ENCODE measurements around the gene ABCA4.

The ABCA4 gene

DNA sequence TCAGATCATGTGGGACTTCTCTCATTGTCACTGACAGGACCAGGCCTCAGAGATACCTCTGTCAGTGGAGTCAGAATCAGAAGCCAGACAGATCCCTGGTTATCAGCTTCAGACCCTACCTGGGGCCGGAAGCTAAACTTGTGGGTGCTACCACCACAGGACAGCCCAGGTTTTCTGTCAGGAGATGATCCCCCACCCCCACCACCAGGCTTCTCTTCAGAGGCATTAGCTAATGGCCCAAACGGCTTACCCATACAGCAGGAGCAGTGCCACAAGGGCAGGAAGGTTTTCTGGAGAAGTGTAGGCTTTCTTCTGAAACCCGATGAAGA lies 105.5 kb downstream of the ABCA4 start:
- TF ChIP-seq, protein P1, sequence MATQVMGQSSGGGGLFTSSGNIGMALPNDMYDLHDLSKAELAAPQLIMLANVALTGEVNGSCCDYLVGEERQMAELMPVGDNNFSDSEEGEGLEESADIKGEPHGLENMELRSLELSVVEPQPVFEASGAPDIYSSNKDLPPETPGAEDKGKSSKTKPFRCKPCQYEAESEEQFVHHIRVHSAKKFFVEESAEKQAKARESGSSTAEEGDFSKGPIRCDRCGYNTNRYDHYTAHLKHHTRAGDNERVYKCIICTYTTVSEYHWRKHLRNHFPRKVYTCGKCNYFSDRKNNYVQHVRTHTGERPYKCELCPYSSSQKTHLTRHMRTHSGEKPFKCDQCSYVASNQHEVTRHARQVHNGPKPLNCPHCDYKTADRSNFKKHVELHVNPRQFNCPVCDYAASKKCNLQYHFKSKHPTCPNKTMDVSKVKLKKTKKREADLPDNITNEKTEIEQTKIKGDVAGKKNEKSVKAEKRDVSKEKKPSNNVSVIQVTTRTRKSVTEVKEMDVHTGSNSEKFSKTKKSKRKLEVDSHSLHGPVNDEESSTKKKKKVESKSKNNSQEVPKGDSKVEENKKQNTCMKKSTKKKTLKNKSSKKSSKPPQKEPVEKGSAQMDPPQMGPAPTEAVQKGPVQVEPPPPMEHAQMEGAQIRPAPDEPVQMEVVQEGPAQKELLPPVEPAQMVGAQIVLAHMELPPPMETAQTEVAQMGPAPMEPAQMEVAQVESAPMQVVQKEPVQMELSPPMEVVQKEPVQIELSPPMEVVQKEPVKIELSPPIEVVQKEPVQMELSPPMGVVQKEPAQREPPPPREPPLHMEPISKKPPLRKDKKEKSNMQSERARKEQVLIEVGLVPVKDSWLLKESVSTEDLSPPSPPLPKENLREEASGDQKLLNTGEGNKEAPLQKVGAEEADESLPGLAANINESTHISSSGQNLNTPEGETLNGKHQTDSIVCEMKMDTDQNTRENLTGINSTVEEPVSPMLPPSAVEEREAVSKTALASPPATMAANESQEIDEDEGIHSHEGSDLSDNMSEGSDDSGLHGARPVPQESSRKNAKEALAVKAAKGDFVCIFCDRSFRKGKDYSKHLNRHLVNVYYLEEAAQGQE (IDR thresholded peaks at IDR 0.05; ENCODE audit: insufficient read depth in 1 of 2, low read depth in 2 of 2, low read length in 2 of 2), result no peak
- TF ChIP-seq TAF1 (IDR thresholded peaks at IDR 0.05; ENCODE audit: borderline replicate concordance, insufficient read depth, low read length) (no peak), POLR2AphosphoS5 (IDR thresholded peaks at IDR 0.05; ENCODE audit: low read depth, low read length) (no peak), FOXP2 (optimal IDR thresholded peaks at IDR 0.05; ENCODE audit: borderline replicate concordance, extremely low read depth, extremely low read length, insufficient read depth) (no peak), SIN3A (IDR thresholded peaks at IDR 0.05; ENCODE audit: borderline replicate concordance, insufficient read depth, low read length) (no peak)

DNA sequence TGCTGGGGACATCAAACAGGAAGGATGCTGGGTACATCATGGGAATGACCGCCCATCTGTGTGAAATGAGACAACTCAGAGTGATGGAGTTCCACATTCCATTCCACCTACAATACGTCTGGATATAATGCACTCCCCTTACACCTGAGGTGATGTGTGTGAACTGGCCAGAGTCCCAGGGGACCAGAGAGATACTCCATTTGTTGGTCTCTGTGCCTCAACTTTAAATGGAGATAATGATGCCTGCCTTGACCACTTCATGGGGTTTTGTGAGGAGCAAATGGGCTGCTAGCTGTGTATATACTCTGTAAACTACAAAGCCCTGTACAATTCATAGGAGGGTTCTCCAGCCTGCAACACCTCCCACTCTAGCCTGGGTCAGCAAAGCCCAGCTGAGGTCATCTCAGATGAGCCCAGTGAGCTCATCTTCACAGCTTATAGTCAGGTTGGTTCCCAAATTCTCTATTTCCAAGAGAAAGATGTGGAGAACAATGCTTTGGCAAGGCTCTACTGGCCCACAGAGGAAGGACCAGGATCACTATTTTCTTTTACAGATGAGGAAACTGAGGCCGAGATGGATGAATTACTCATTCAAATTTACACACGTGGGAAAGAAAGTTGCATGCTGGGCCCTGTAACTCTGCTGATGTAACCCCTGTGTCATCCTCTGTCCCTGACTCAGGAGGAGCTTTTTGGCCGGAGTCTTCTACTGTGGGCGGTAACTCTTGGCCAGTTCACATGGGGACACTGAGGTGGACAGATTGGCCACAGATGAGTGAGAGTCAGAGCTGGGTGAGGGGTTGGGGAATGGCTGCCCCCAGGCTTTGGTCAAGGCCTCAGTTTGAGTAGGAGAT lies 106.1 kb downstream of the ABCA4 start:
- no peak for TF ChIP-seq POLR2AphosphoS5 (IDR thresholded peaks at IDR 0.05; ENCODE audit: low read depth, low read length)
- no peak for TF ChIP-seq SIN3A (IDR thresholded peaks at IDR 0.05; ENCODE audit: borderline replicate concordance, insufficient read depth, low read length)
- no peak for TF ChIP-seq TAF1 (IDR thresholded peaks at IDR 0.05; ENCODE audit: borderline replicate concordance, insufficient read depth, low read length)
- TF ChIP-seq FOXP2 (optimal IDR thresholded peaks at IDR 0.05; ENCODE audit: borderline replicate concordance, extremely low read depth, extremely low read length, insufficient read depth), result no peak
- TF ChIP-seq, protein P1 (IDR thresholded peaks at IDR 0.05; ENCODE audit: insufficient read depth in 1 of 2, low read depth in 2 of 2, low read length in 2 of 2), result no peak

DNA sequence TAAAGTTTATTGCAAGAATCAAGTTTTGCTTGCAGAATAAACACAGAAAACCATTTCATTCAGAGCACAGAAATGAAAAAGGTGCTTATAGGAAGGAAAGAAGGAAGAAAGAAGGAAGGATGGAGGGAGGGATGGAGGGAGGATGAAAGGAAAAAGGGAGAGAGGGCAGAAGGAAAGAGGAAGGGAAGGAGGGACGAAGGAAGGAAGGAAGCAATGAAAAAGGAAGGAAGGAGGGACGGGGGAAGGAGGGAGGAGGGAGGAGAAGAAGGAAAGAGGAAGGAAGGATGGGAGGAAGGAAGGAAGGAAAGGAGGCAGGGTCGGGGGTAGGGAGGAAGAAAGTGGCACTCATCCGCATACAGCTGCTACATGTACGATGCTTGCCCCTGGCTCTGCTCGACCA lies 106.9 kb downstream of the ABCA4 start:
- TF ChIP-seq TAF1 (IDR thresholded peaks at IDR 0.05; ENCODE audit: borderline replicate concordance, insufficient read depth, low read length), result no peak
- TF ChIP-seq, protein P1 (IDR thresholded peaks at IDR 0.05; ENCODE audit: insufficient read depth in 1 of 2, low read depth in 2 of 2, low read length in 2 of 2), result 0 out of 4 replicates have a peak, but pooled peaks of 1 of the 2 experiments have one; percentile 13

DNA sequence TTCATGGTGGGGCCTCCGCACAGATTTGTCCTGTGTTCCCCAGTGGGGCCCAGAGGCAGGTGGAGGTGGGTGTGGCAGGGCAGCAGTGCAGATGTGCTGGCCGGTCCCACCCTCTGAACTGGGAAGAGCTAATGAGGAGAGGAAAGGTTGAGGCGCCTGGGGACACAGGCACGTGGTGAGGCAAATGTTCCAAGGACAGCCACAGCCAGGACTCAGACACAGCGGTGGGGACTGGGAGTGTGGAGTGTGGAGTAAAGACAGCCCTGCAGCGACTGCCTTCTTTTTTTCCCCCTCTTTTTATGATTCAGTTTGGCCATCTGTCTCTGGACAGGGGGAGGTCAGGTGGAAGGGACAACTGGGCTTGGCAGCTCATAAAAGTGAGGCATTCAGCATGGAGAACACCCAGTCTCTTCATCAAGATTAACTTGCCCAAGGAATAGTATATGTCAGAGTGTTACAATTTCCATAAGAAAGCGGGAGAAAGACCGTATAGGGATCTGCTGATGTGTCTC lies 107.5 kb downstream of the ABCA4 start:
- TF ChIP-seq SIN3A (IDR thresholded peaks at IDR 0.05; ENCODE audit: borderline replicate concordance, insufficient read depth, low read length) (no peak), POLR2AphosphoS5 (IDR thresholded peaks at IDR 0.05; ENCODE audit: low read depth, low read length) (no peak), FOXP2 (optimal IDR thresholded peaks at IDR 0.05; ENCODE audit: borderline replicate concordance, extremely low read depth, extremely low read length, insufficient read depth) (no peak), TAF1 (IDR thresholded peaks at IDR 0.05; ENCODE audit: borderline replicate concordance, insufficient read depth, low read length) (no peak)
- TF ChIP-seq, protein P1 (IDR thresholded peaks at IDR 0.05; ENCODE audit: insufficient read depth in 1 of 2, low read depth in 2 of 2, low read length in 2 of 2), result no peak

Measured in PFSK-1 (cell line).